Neutrophil (primary cell): ENCODE data around the gene PFKL.

Experiments used
- H3K27ac ChIP-seq: fragments of 200-600 bp; sonication (generic); 2 replicates; pipeline ENCODE4 v1.5.1; 2016; ENCODE audit warnings: mild to moderate bottlenecking, moderate library complexity
- H3K27me3 ChIP-seq: fragments of 200-600 bp; sonication (generic); 2 replicates; pipeline ENCODE4 v1.6.0; 2016; ENCODE audit warnings: mild to moderate bottlenecking
- H3K36me3 ChIP-seq: fragments of 200-600 bp; sonication (generic); 2 replicates; pipeline ENCODE4 v1.5.1; 2017
- H3K4me1 ChIP-seq, 2 experiments: fragments of 200-600 bp in 1 of 2; sonication (generic) in 1 of 2; 1 replicate in 1 of 2; 2 replicates in 1 of 2; pipeline versions ENCODE4 v1.5.1 to v1.6.1; 2013 to 2016; ENCODE audit warnings: low read depth in 1 of 2, low read length in 1 of 2, mild to moderate bottlenecking in 1 of 2, moderate library complexity in 1 of 2; ENCODE audit not compliant: control insufficient read depth in 1 of 2, insufficient read depth in 1 of 2
- H3K4me3 ChIP-seq, 2 experiments: fragments of 200-600 bp in 1 of 2; sonication (generic) in 1 of 2; 1 replicate in 1 of 2; 2 replicates in 1 of 2; pipeline ENCODE4 v1.5.1; 2013 to 2016; ENCODE audit warnings: low read depth in 1 of 2, low read length in 1 of 2, mild to moderate bottlenecking in 1 of 2, moderate library complexity in 1 of 2
- H3K9me3 ChIP-seq: fragments of 200-600 bp; sonication (generic); 2 replicates; pipeline ENCODE4 v1.5.1; 2016
- CTCF ChIP-seq: fragments of 200-600 bp; sonication (generic); IDR thresholded peaks from 2 replicates; pipeline ENCODE4 v1.5.1; 2016; ENCODE audit warnings: antibody characterized with exemption

The PFKL gene

GRCh38 chr21:44260066-44260465 is 39.8 kb upstream of the PFKL start:
- no peaks in the 10 kb centered on the region for H3K4me1 ChIP-seq
- no peaks in the 10 kb centered on the region for H3K9me3 ChIP-seq
- H3K36me3 ChIP-seq: no peaks in the 10 kb centered on the region
- peaks cover 1% of the 10 kb centered on the region for H3K27me3 ChIP-seq
- no peak overlapping the region for H3K27ac ChIP-seq
- H3K4me3 ChIP-seq: no peak overlapping the region
- no peak for TF ChIP-seq CTCF

- no peaks in the 10 kb centered on the region for H3K27me3 ChIP-seq
- TF ChIP-seq CTCF: no peak
- H3K4me1 ChIP-seq: no peaks in the 10 kb centered on the region
- H3K36me3 ChIP-seq: no peaks in the 10 kb centered on the region
- H3K9me3 ChIP-seq: no peaks in the 10 kb centered on the region
- no peak overlapping the region for H3K4me3 ChIP-seq
- H3K27ac ChIP-seq: no peak overlapping the region
These were observed 38.8 kb upstream of the PFKL start for GRCh38 chr21:44260791-44261631.

GRCh38 chr21:44261675-44262295 is 38.1 kb upstream of the PFKL start, which contains the start of gene DNMT3L:
Gene DNMT3L, minus strand, starts transcription at chr21:44261897. Its CDS starts 638 bp downstream, at chr21:44261259.
- TF ChIP-seq CTCF: no peak
- no peak within 1 kb of the TSS for H3K4me3 ChIP-seq
- H3K27me3 ChIP-seq: no peaks in the 10 kb centered on the region

GRCh38 chr21:44262338-44263056 is 37.4 kb upstream of the PFKL start:
- TF ChIP-seq CTCF: no peak
- Histone ChIP-seq H3K27ac (no peak overlapping the region), H3K27me3 (no peaks in the 10 kb centered on the region), H3K36me3 (no peaks in the 10 kb centered on the region), H3K4me3 (no peak overlapping the region), H3K9me3 (no peaks in the 10 kb centered on the region), H3K4me1 (no peaks in the 10 kb centered on the region)

More at GRCh38 chr21:44261675-44262295, 38.1 kb upstream of the PFKL start, which contains the start of gene DNMT3L:
- H3K27ac ChIP-seq: no peak within 1 kb of the TSS
- no peaks in the 10 kb centered on the region for H3K4me1 ChIP-seq
- H3K36me3 ChIP-seq: no peaks in the 10 kb centered on the region
- no peaks in the 10 kb centered on the region for H3K9me3 ChIP-seq

GRCh38 chr21:44263221-44263760 is 36.6 kb upstream of the PFKL start:
- no peak for TF ChIP-seq CTCF
- Histone ChIP-seq H3K27ac (no peak overlapping the region), H3K27me3 (no peaks in the 10 kb centered on the region), H3K4me3 (no peak overlapping the region), H3K9me3 (no peaks in the 10 kb centered on the region), H3K36me3 (no peaks in the 10 kb centered on the region), H3K4me1 (no peaks in the 10 kb centered on the region)
